Measurements from ENCODE around the gene SPDYE6. TPM values are rescaled to one million over a fixed set of nuclear protein-coding genes. Genes with fewer than 3 reads are reported as not detected.
A peak's percentile ranks its signal among the peaks of the same experiment; 100 is the strongest.

The SPDYE6 gene
- total and polyA plus RNA-seq, 7 donors: 0.05 to 0.08 (median 0.08) TPM; not detected in 4

- ATAC-seq (peak in 3 of 4 donors; percentile 54 to 76 (median 72)), DNase-seq (no peak)
- WGBS, 3 donors: 64 to 78% (median 67%) methylated on average over 10 of the region's 10 CpGs
- Histone ChIP-seq H3K36me3 (ENCODE audit: insufficient read depth in 1 of 2, low read depth in 1 of 2) (no peaks in the 10 kb centered on the region), H3K4me3 (no peak overlapping the region), H3K4me1 (peaks cover 26% of the 10 kb centered on the region), H3K27ac (peak overlapping the region; percentile 76), H3K27me3 (ENCODE audit: insufficient read depth in 3 of 3, low read length in 2 of 3) (no peaks in the 10 kb centered on the region), H3K9me3 (no peaks in the 10 kb centered on the region)
- no peak for TF ChIP-seq CTCF (IDR thresholded peaks at IDR 0.05)
- intact Hi-C loops (cut with DNase I): no loop called here
These were observed 58.6 kb downstream of the SPDYE6 start for GRCh38 chr7:102297487-102298218.

- Histone ChIP-seq H3K36me3 (ENCODE audit: insufficient read depth in 1 of 2, low read depth in 1 of 2) (no peaks in the 10 kb centered on the region), H3K4me3 (no peak overlapping the region), H3K27me3 (ENCODE audit: insufficient read depth in 3 of 3, low read length in 2 of 3) (no peaks in the 10 kb centered on the region), H3K9me3 (no peaks in the 10 kb centered on the region), H3K27ac (peak overlapping the region; percentile 76), H3K4me1 (peaks cover 21% of the 10 kb centered on the region)
- intact Hi-C loops (cut with DNase I): no loop called here
- no peak for ATAC-seq
- 70 to 85% (median 75%) methylated on average over 7 of the region's 7 CpGs for WGBS, 3 donors
- TF ChIP-seq CTCF (IDR thresholded peaks at IDR 0.05): no peak
- DNase-seq: no peak
These were observed 59.7 kb downstream of the SPDYE6 start for GRCh38 chr7:102296514-102296913.

GRCh38 chr7:102296179-102296438, 60.1 kb downstream of the SPDYE6 start:
- peak overlapping the region; percentile 76 for H3K27ac ChIP-seq
- intact Hi-C loops (cut with DNase I): no loop called here
- DNase-seq (no peak), ATAC-seq (peak; percentile 54 to 77 (median 69))
- H3K9me3 ChIP-seq: no peaks in the 10 kb centered on the region
- H3K4me1 ChIP-seq: peaks cover 23% of the 10 kb centered on the region
- no peaks in the 10 kb centered on the region for H3K36me3 ChIP-seq (ENCODE audit: insufficient read depth in 1 of 2, low read depth in 1 of 2)
- no peaks in the 10 kb centered on the region for H3K27me3 ChIP-seq (ENCODE audit: insufficient read depth in 3 of 3, low read length in 2 of 3)
- TF ChIP-seq CTCF (IDR thresholded peaks at IDR 0.05): no peak
- WGBS, 3 donors: 24 to 43% (median 36%) methylated on average over 6 of the region's 6 CpGs
- H3K4me3 ChIP-seq: no peak overlapping the region

Other genes starting within 250 kb of the SPDYE6 start
- 10 to 100 TPM; 26.2 to 36.3 (median 29.0) TPM for gene SH2B2, start 69.6 kb downstream of the SPDYE6 start, total RNA-seq
- 10 to 100 TPM; 13.1 to 27.3 (median 18.6) TPM for gene SH2B2, start 69.6 kb downstream of the SPDYE6 start, polyA plus RNA-seq
- 10 to 100 TPM in 3 of 4 donors, 1 to 10 TPM in 1; 9.7 to 20.1 (median 13.2) TPM for gene PRKRIP1, start 39.9 kb upstream of the SPDYE6 start, total RNA-seq
- 10 to 100 TPM; 13.1 to 20.4 (median 15.9) TPM for gene PRKRIP1, start 39.9 kb upstream of the SPDYE6 start, polyA plus RNA-seq
- 1 to 10 TPM; 1.9 to 4.4 (median 2.9) TPM for gene ORAI2, start 77.1 kb upstream of the SPDYE6 start, total RNA-seq
- gene ORAI2, start 77.1 kb upstream of the SPDYE6 start, polyA plus RNA-seq: 1 to 10 TPM; 1.3 to 3.6 (median 1.5) TPM
- gene ALKBH4, start 108.4 kb upstream of the SPDYE6 start, total RNA-seq: 1 to 10 TPM; 2.7 to 8.2 (median 6.5) TPM
- 10 to 100 TPM in 1 of 3 donors, 1 to 10 TPM in 2; 8.4 to 11.1 (median 8.6) TPM for gene ALKBH4, start 108.4 kb upstream of the SPDYE6 start, polyA plus RNA-seq
- gene LRWD1, start 108.5 kb upstream of the SPDYE6 start, total RNA-seq: 10 to 100 TPM; 10.4 to 15.6 (median 12.5) TPM
- 10 to 100 TPM; 19.6 to 40.9 (median 27.2) TPM for gene LRWD1, start 108.5 kb upstream of the SPDYE6 start, polyA plus RNA-seq
- gene POLR2J, start 122.5 kb upstream of the SPDYE6 start, total RNA-seq: 100 to 1,000 TPM in 1 of 4 donors, 10 to 100 TPM in 3; 55.9 to 101 (median 68.2) TPM
- 100 to 1,000 TPM; 115 to 229 (median 166) TPM for gene POLR2J, start 122.5 kb upstream of the SPDYE6 start, polyA plus RNA-seq
- 100 to 1,000 TPM in 1 of 4 donors, 10 to 100 TPM in 3; 85.1 to 139 (median 88.8) TPM for gene RASA4B, start 161.3 kb upstream of the SPDYE6 start, total RNA-seq
- 100 to 1,000 TPM in 1 of 3 donors, 10 to 100 TPM in 2; 29.5 to 116 (median 49.0) TPM for gene RASA4B, start 161.3 kb upstream of the SPDYE6 start, polyA plus RNA-seq
- gene UPK3BL2, start 187.3 kb upstream of the SPDYE6 start, total RNA-seq: 10 to 100 TPM in 1 of 4 donors, 1 to 10 TPM in 3; 1.7 to 11.1 (median 4.3) TPM
- 1 to 10 TPM in 2 of 3 donors, under 1 TPM in 1; 0.88 to 6.2 (median 2.4) TPM for gene UPK3BL2, start 187.3 kb upstream of the SPDYE6 start, polyA plus RNA-seq
- gene SPDYE2, start 194.8 kb upstream of the SPDYE6 start, total RNA-seq: not detected
- under 1 TPM; 0.05 to 0.13 (median 0.10) TPM for gene SPDYE2, start 194.8 kb upstream of the SPDYE6 start, polyA plus RNA-seq
- gene POLR2J3, start 216.1 kb upstream of the SPDYE6 start, total RNA-seq: 10 to 100 TPM in 2 of 4 donors, 1 to 10 TPM in 2; 9.3 to 14.6 (median 11.1) TPM
- gene POLR2J3, start 216.1 kb upstream of the SPDYE6 start, polyA plus RNA-seq: 10 to 100 TPM; 35.4 to 85.3 (median 46.0) TPM

Measured in psoas muscle (tissue), 8 donors.